ENCODE measurements around the gene OOSP1.
"Not testable (repeated sequence)": the region's sequence is repeated elsewhere in the genome, so short reads cannot be mapped to it uniquely, and the experiment has no call there.

OOSP1 gene

GRCh38 chr11:59938132-59938531 is at the start of gene OOSP1:
OOSP1 (plus strand) TSS chr11:59938432; CDS start chr11:59938455, 23 bp downstream.
- DNase-seq (ENCODE audit: low read depth in 2 of 2): no peak

- DNase-seq (ENCODE audit: low read depth in 2 of 2): no peak
Measured at GRCh38 chr11:59891781-59892181, 46.5 kb upstream of the OOSP1 start.

GRCh38 chr11:59894616-59895015 is 43.6 kb upstream of the OOSP1 start:
- DNase-seq (ENCODE audit: low read depth in 2 of 2): no peak

GRCh38 chr11:59898046-59898445 is 40.2 kb upstream of the OOSP1 start:
- no peak for DNase-seq (ENCODE audit: low read depth in 2 of 2)

- no peak for DNase-seq (ENCODE audit: low read depth in 2 of 2)
Measured at GRCh38 chr11:59898650-59899049, 39.6 kb upstream of the OOSP1 start.

GRCh38 chr11:59899532-59899931 is 38.7 kb upstream of the OOSP1 start:
- DNase-seq (ENCODE audit: low read depth in 2 of 2): no peak

GRCh38 chr11:59900366-59901126 is 37.7 kb upstream of the OOSP1 start:
- no peak for DNase-seq (ENCODE audit: low read depth in 2 of 2)

- DNase-seq (ENCODE audit: low read depth in 2 of 2): no peak
Measured at GRCh38 chr11:59901306-59901705, 36.9 kb upstream of the OOSP1 start.

GRCh38 chr11:59903569-59903968 is 34.7 kb upstream of the OOSP1 start:
- DNase-seq (ENCODE audit: low read depth in 2 of 2): not testable (repeated sequence)

GRCh38 chr11:59918480-59918879 is 19.8 kb upstream of the OOSP1 start:
- DNase-seq (ENCODE audit: low read depth in 2 of 2): no peak

GRCh38 chr11:59918987-59919589 is 19.1 kb upstream of the OOSP1 start:
- no peak for DNase-seq (ENCODE audit: low read depth in 2 of 2)

GRCh38 chr11:59923813-59924212 is 14.4 kb upstream of the OOSP1 start:
- no peak for DNase-seq (ENCODE audit: low read depth in 2 of 2)

- DNase-seq (ENCODE audit: low read depth in 2 of 2): no peak
Measured at GRCh38 chr11:59931688-59932087, 6.5 kb upstream of the OOSP1 start.

- no peak for DNase-seq (ENCODE audit: low read depth in 2 of 2)
Measured at GRCh38 chr11:59938718-59939117, 486 bp downstream of the OOSP1 start.

- DNase-seq (ENCODE audit: low read depth in 2 of 2): no peak
Measured at GRCh38 chr11:59939482-59939881, 1.2 kb downstream of the OOSP1 start.

- DNase-seq (ENCODE audit: low read depth in 2 of 2): no peak
Measured at GRCh38 chr11:59941091-59941490, 2.9 kb downstream of the OOSP1 start.

GRCh38 chr11:59943997-59944714 is 5.9 kb downstream of the OOSP1 start:
- no peak for DNase-seq (ENCODE audit: low read depth in 2 of 2)

- no peak for DNase-seq (ENCODE audit: low read depth in 2 of 2)
Measured at GRCh38 chr11:59944720-59945119, 6.5 kb downstream of the OOSP1 start.

- DNase-seq (ENCODE audit: low read depth in 2 of 2): no peak
Measured at GRCh38 chr11:59953463-59954218, 15.4 kb downstream of the OOSP1 start.

GRCh38 chr11:59954219-59954847 is 16.1 kb downstream of the OOSP1 start:
- no peak for DNase-seq (ENCODE audit: low read depth in 2 of 2)

- no peak for DNase-seq (ENCODE audit: low read depth in 2 of 2)
Measured at GRCh38 chr11:59957094-59957493, 18.9 kb downstream of the OOSP1 start.
